Measurements from ENCODE around the gene RNF149. TPM values are rescaled to one million over a fixed set of nuclear protein-coding genes. Genes with fewer than 3 reads are reported as not detected.

The RNF149 gene
- total RNA-seq, 4 donors from 2014 or later = 29.0 to 78.6 (median 44.4) TPM

DNA sequence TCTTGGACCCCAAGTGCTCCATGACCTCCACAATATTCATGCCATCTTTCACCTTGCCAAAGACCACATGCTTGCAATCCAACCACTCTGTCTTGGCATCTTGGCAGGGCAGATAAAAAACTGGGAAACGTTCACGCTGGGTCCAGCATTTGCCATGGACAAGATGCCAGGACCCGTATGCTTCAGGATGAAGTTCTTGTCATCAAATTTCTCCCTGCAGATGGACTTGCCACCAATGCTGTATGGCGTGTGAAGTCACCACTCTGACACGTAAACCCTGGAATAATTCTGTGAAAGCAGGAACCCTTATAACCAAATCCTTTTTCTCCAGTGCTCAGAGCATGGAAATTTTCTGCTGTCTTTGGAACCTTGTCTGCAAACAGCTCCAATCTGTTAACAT lies 34.4 kb downstream of the RNF149 start:
- Histone ChIP-seq H3K9me3 (no peaks in the 10 kb centered on the region), H3K36me3 (peaks cover 3 to 95% of the 10 kb centered on the region in 2 donors), H3K27ac (no peak overlapping the region), H3K4me3 (no peak overlapping the region), H3K4me1 (no peaks in the 10 kb centered on the region), H3K27me3 (no peaks in the 10 kb centered on the region)
- 90 to 100% methylated on average over 2 to 5 of the region's 5 CpGs for WGBS, 2 donors (ENCODE audit: low coverage in 1 of 2)
- ATAC-seq = no peak
- TF ChIP-seq, protein P1, sequence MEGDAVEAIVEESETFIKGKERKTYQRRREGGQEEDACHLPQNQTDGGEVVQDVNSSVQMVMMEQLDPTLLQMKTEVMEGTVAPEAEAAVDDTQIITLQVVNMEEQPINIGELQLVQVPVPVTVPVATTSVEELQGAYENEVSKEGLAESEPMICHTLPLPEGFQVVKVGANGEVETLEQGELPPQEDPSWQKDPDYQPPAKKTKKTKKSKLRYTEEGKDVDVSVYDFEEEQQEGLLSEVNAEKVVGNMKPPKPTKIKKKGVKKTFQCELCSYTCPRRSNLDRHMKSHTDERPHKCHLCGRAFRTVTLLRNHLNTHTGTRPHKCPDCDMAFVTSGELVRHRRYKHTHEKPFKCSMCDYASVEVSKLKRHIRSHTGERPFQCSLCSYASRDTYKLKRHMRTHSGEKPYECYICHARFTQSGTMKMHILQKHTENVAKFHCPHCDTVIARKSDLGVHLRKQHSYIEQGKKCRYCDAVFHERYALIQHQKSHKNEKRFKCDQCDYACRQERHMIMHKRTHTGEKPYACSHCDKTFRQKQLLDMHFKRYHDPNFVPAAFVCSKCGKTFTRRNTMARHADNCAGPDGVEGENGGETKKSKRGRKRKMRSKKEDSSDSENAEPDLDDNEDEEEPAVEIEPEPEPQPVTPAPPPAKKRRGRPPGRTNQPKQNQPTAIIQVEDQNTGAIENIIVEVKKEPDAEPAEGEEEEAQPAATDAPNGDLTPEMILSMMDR (IDR thresholded peaks at IDR 0.05) = no peak
- TF ChIP-seq POLR2AphosphoS5 (IDR thresholded peaks at IDR 0.05) (no peak), POLR2A (IDR thresholded peaks at IDR 0.05) (no peak), EP300 (IDR thresholded peaks at IDR 0.05) (no peak)

DNA sequence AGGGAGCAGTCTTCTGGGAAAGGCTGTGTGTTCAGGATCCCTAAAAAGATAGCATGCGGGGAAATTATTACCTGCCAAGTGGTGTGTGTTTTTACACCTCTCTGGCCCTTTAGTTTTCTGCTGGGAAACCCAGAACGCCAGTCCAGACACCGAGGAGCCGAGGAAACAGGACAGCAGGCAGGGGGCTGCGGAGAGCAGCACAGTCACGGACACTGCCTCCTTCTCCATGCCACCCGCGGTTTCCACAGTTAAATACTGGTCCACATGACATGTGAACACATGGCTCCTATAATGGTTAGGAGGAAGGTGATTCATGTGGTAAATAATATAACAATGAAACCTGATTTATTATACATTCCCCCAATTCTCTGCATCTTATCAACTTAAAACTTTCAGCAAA lies 35.4 kb downstream of the RNF149 start:
- TF ChIP-seq POLR2AphosphoS5 (IDR thresholded peaks at IDR 0.05) = no peak
- TF ChIP-seq POLR2A (IDR thresholded peaks at IDR 0.05) = no peak
- TF ChIP-seq, protein P1 (IDR thresholded peaks at IDR 0.05) = no peak
- no peak for TF ChIP-seq EP300 (IDR thresholded peaks at IDR 0.05)
- H3K9me3 ChIP-seq = no peaks in the 10 kb centered on the region
- H3K27me3 ChIP-seq = no peaks in the 10 kb centered on the region
- H3K36me3 ChIP-seq = peaks cover 3 to 95% of the 10 kb centered on the region in 2 donors
- ATAC-seq = no peak
- H3K4me1 ChIP-seq = no peaks in the 10 kb centered on the region
- 49 to 80% methylated on average over 4 to 6 of the region's 8 CpGs for WGBS, 2 donors (ENCODE audit: low coverage in 1 of 2)
- no peak overlapping the region for H3K27ac ChIP-seq
- no peak overlapping the region for H3K4me3 ChIP-seq

DNA sequence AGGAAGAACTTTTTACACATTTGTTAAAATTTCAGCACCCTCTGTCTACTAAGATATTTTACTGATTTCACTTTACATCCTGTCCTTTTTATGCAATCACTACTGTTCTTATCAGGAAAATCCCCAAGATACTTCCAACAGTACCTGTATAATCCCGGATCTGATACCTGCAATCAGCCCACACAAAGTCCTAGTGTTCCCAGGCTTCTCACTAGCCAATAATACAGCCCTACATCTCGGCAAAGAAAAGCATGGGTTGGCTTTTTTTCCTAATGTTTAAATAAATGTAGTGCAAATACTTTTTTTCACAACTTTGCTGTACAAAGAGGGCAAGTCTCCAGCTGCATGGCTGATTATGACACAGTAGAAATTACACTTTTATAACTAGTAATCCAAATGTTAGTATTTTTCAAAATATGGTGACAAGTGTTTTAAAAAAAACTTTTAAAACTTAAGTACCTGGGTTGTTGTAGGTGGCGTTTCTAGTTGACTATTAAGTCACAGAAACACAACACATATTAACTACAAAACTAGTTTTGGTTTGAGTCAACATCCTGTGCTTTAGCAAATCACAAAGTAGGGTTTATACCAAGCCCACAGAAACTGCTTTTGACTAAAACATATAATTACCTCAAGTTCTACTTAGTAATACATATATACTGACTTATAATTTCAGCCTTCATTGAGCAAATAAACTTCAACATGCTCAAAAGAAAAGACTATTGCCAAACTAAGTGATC lies 36.3 kb downstream of the RNF149 start:
- no peak for ATAC-seq
- no peak overlapping the region for H3K4me3 ChIP-seq
- H3K27ac ChIP-seq = no peak overlapping the region
- TF ChIP-seq POLR2AphosphoS5 (IDR thresholded peaks at IDR 0.05) (no peak), EP300 (IDR thresholded peaks at IDR 0.05) (no peak), POLR2A (IDR thresholded peaks at IDR 0.05) (no peak)
- TF ChIP-seq, protein P1 (IDR thresholded peaks at IDR 0.05) = no peak
- H3K9me3 ChIP-seq = no peaks in the 10 kb centered on the region
- H3K4me1 ChIP-seq = no peaks in the 10 kb centered on the region
- H3K27me3 ChIP-seq = no peaks in the 10 kb centered on the region
- WGBS, 2 donors (ENCODE audit: low coverage in 1 of 2) = 69 to 77% methylated on average over 3 of the region's 3 CpGs
- H3K36me3 ChIP-seq = peaks cover 3 to 95% of the 10 kb centered on the region in 2 donors

GRCh38 chr2:101270700-101271259 lies 37.7 kb downstream of the RNF149 start:
- Histone ChIP-seq H3K27ac (no peak overlapping the region), H3K36me3 (peaks cover 3 to 98% of the 10 kb centered on the region in 2 donors), H3K4me3 (no peak overlapping the region), H3K9me3 (no peaks in the 10 kb centered on the region), H3K4me1 (no peaks in the 10 kb centered on the region), H3K27me3 (no peaks in the 10 kb centered on the region)
- TF ChIP-seq EP300 (IDR thresholded peaks at IDR 0.05) = no peak
- TF ChIP-seq POLR2AphosphoS5 (IDR thresholded peaks at IDR 0.05) = no peak
- TF ChIP-seq, protein P1 (IDR thresholded peaks at IDR 0.05) = no peak
- TF ChIP-seq POLR2A (IDR thresholded peaks at IDR 0.05) = no peak
- 86 to 90% methylated on average over 7 to 8 of the region's 8 CpGs for WGBS, 2 donors (ENCODE audit: low coverage in 1 of 2)
- ATAC-seq = no peak
